ENCODE measurements around the gene SLC22A4.

DNA sequence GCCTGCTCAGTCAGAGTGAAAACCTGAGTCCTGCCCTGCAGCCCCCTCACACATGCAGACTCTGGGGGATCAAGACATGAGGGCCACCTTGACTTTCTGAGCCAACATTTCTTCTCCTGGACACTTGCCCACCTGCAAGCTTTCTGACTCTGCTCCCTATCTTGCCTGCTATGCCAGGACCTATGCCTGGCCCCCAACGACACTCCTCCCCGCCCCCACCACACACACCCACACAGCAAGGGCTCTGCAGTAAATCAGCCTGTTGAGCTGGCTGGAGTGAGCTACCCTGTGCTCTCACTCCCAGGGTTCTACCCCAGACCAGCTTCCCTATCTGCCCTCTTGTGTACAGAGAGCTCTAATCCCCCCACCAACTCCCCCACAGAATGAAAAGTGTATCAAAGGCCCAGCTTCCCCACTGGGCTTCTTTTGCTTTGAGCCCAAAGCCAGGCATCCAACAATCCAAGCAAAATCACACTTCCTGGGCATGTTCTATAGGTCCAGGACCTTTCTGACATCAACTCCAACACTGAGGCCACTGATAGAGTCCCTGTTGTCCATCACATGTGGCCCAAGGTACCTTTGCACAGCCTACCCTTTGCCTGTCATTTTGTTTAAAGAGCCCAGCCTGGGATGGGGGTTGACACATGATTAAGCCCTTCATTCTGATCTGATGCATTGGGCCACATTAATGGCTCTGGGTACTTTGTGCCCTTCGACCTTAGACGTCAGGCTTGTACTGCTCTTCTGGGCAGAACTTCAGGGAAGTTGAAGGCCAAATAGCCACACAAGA is 29.5 kb upstream of the SLC22A4 start:
- TF ChIP-seq EZH2 (IDR thresholded peaks at IDR 0.05; ENCODE audit: borderline replicate concordance, insufficient read depth, low read length, poor library complexity, severe bottlenecking), result no peak
- TF ChIP-seq, protein P1, sequence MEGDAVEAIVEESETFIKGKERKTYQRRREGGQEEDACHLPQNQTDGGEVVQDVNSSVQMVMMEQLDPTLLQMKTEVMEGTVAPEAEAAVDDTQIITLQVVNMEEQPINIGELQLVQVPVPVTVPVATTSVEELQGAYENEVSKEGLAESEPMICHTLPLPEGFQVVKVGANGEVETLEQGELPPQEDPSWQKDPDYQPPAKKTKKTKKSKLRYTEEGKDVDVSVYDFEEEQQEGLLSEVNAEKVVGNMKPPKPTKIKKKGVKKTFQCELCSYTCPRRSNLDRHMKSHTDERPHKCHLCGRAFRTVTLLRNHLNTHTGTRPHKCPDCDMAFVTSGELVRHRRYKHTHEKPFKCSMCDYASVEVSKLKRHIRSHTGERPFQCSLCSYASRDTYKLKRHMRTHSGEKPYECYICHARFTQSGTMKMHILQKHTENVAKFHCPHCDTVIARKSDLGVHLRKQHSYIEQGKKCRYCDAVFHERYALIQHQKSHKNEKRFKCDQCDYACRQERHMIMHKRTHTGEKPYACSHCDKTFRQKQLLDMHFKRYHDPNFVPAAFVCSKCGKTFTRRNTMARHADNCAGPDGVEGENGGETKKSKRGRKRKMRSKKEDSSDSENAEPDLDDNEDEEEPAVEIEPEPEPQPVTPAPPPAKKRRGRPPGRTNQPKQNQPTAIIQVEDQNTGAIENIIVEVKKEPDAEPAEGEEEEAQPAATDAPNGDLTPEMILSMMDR (IDR thresholded peaks at IDR 0.05; ENCODE audit: poor library complexity, severe bottlenecking), result no peak
- no peak for TF ChIP-seq EP300 (conservative IDR thresholded peaks at IDR 0.05; ENCODE audit: poor library complexity, severe bottlenecking)
- TF ChIP-seq MXI1 (conservative IDR thresholded peaks at IDR 0.05; ENCODE audit: poor library complexity, severe bottlenecking), result no peak
- no peak for TF ChIP-seq RAD21 (conservative IDR thresholded peaks at IDR 0.05)
- TF ChIP-seq TAF1 (IDR thresholded peaks at IDR 0.05; ENCODE audit: low read depth), result no peak
- TF ChIP-seq, protein P2, sequence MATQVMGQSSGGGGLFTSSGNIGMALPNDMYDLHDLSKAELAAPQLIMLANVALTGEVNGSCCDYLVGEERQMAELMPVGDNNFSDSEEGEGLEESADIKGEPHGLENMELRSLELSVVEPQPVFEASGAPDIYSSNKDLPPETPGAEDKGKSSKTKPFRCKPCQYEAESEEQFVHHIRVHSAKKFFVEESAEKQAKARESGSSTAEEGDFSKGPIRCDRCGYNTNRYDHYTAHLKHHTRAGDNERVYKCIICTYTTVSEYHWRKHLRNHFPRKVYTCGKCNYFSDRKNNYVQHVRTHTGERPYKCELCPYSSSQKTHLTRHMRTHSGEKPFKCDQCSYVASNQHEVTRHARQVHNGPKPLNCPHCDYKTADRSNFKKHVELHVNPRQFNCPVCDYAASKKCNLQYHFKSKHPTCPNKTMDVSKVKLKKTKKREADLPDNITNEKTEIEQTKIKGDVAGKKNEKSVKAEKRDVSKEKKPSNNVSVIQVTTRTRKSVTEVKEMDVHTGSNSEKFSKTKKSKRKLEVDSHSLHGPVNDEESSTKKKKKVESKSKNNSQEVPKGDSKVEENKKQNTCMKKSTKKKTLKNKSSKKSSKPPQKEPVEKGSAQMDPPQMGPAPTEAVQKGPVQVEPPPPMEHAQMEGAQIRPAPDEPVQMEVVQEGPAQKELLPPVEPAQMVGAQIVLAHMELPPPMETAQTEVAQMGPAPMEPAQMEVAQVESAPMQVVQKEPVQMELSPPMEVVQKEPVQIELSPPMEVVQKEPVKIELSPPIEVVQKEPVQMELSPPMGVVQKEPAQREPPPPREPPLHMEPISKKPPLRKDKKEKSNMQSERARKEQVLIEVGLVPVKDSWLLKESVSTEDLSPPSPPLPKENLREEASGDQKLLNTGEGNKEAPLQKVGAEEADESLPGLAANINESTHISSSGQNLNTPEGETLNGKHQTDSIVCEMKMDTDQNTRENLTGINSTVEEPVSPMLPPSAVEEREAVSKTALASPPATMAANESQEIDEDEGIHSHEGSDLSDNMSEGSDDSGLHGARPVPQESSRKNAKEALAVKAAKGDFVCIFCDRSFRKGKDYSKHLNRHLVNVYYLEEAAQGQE (IDR thresholded peaks at IDR 0.05; ENCODE audit: borderline replicate concordance), result no peak
